OCI-LY1 (cell line): ENCODE measurements around the gene HDAC3.

Experiments
- H2AFZ ChIP-seq: fragments of 200-600 bp; sonication (generic), shearing (Covaris generic); 2 replicates; pipeline ENCODE4 v1.6.0; 2014; ENCODE audit warnings: antibody characterized with exemption, mild to moderate bottlenecking, low read length
- H3F3A ChIP-seq: fragments of 200-600 bp; sonication (generic), shearing (Covaris generic); 2 replicates; pipeline ENCODE4 v1.6.0; 2014; ENCODE audit warnings: mild to moderate bottlenecking, antibody characterized with exemption, low read length, moderate library complexity; ENCODE audit not compliant: insufficient read depth
- H3K27ac ChIP-seq: fragments of 200-600 bp; sonication (generic); 2 replicates; pipeline ENCODE4 v1.5.1; 2014; ENCODE audit warnings: low read length, mixed run types, mild to moderate bottlenecking, low read depth; ENCODE audit not compliant: poor library complexity, severe bottlenecking
- H3K27me3 ChIP-seq: fragments of 200-600 bp; sonication (generic); 2 replicates; pipeline ENCODE4 v1.6.0; 2014; ENCODE audit warnings: antibody characterized with exemption, mild to moderate bottlenecking, low read length, moderate library complexity; ENCODE audit not compliant: insufficient read depth
- H3K36me3 ChIP-seq: fragments of 200-600 bp; sonication (generic); 2 replicates; pipeline ENCODE4 v1.6.1; 2014; ENCODE audit warnings: mild to moderate bottlenecking, antibody characterized with exemption, low read length, moderate library complexity, mixed read lengths; ENCODE audit not compliant: insufficient read depth
- H3K4me1 ChIP-seq: fragments of 200-600 bp; sonication (generic); 2 replicates; pipeline ENCODE4 v1.5.1; 2014; ENCODE audit warnings: mild to moderate bottlenecking, low read length, moderate library complexity; ENCODE audit not compliant: insufficient read depth, severe bottlenecking
- H3K4me2 ChIP-seq: fragments of 200-600 bp; sonication (generic), shearing (Covaris generic); 2 replicates; pipeline ENCODE4 v1.6.1; 2014; ENCODE audit warnings: low read length
- H3K4me3 ChIP-seq: fragments of 200-600 bp; sonication (generic); 2 replicates; pipeline ENCODE4 v1.5.1; 2014; ENCODE audit warnings: low read length, low read depth, mild to moderate bottlenecking, mixed read lengths; ENCODE audit not compliant: poor library complexity, severe bottlenecking
- H3K79me2 ChIP-seq: fragments of 200-600 bp; shearing (Covaris generic); 2 replicates; pipeline ENCODE4 v1.6.1; 2016; ENCODE audit warnings: mixed run types, low read length, mixed read lengths; ENCODE audit not compliant: insufficient read depth
- H3K9ac ChIP-seq: fragments of 200-600 bp; sonication (generic), shearing (Covaris generic); 2 replicates; pipeline ENCODE4 v1.6.1; 2014; ENCODE audit warnings: mild to moderate bottlenecking, low read length, mixed read lengths
- H3K9me2 ChIP-seq: fragments of 200-600 bp; sonication (generic), shearing (Covaris generic); 2 replicates; pipeline ENCODE4 v1.6.1; 2014; ENCODE audit warnings: low read depth, mild to moderate bottlenecking, low read length, mixed read lengths
- H3K9me3 ChIP-seq: fragments of 200-600 bp; shearing (Covaris generic); 2 replicates; pipeline ENCODE4 v1.6.1; 2014; ENCODE audit warnings: low read length, mixed read lengths
- H4K20me1 ChIP-seq: fragments of 200-600 bp; sonication (generic), shearing (Covaris generic); 2 replicates; pipeline ENCODE4 v1.6.0; 2016; ENCODE audit warnings: mild to moderate bottlenecking, low read length; ENCODE audit not compliant: insufficient read depth
- CTCF ChIP-seq: fragments of 200-600 bp; sonication (generic), shearing (Covaris generic); IDR thresholded peaks from 2 replicates; pipeline ENCODE4 v1.5.1; 2017; ENCODE audit warnings: mild to moderate bottlenecking, antibody characterized with exemption, low read length, moderate library complexity, mixed read lengths
- EZH2 ChIP-seq: fragments of 200-600 bp; sonication (generic), shearing (Covaris generic); IDR thresholded peaks from 2 replicates; pipeline ENCODE4 v1.8.0; 2017; ENCODE audit warnings: borderline replicate concordance, mixed run types, mild to moderate bottlenecking, antibody characterized with exemption, low read length, moderate library complexity, mixed read lengths

Gene HDAC3

DNA sequence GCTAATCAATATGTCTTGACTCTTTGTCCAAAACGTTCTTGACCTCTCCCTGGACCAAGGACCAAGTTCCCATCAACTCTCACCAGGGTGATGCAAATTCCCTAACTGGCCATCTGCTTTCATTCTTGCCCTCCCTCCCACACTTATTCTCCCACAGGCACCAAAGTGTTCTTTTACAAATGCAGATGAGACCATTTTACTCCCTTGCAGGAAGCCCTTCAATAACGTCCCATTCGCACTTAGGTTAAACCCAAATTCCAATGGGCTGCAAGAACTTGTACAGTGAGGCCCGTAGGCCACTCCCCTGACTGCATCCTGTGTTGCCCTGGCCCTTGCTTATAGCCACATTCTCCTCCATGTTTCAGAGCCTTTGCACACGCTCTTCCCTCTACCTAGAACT is 38.1 kb upstream of the HDAC3 start:
- Histone ChIP-seq H4K20me1 (no peaks in the 10 kb centered on the region), H3K9ac (no peak overlapping the region), H3K4me2 (no peak overlapping the region), H3K27me3 (no peaks in the 10 kb centered on the region), H3K27ac (no peak overlapping the region), H3K9me3 (no peaks in the 10 kb centered on the region), H3F3A (no peaks in the 10 kb centered on the region), H3K79me2 (no peaks in the 10 kb centered on the region), H3K9me2 (no peaks in the 10 kb centered on the region), H3K4me3 (no peak overlapping the region), H3K4me1 (no peaks in the 10 kb centered on the region), H3K36me3 (no peaks in the 10 kb centered on the region), H2AFZ (no peak overlapping the region)
- TF ChIP-seq EZH2 (no peak), CTCF (no peak)

- Histone ChIP-seq H3K9ac (no peak overlapping the region), H4K20me1 (no peaks in the 10 kb centered on the region), H3K9me2 (no peaks in the 10 kb centered on the region), H3K4me1 (no peaks in the 10 kb centered on the region), H3K4me3 (no peak overlapping the region), H3K27me3 (no peaks in the 10 kb centered on the region), H3K36me3 (no peaks in the 10 kb centered on the region), H3K27ac (no peak overlapping the region), H3K4me2 (no peak overlapping the region), H3K9me3 (no peaks in the 10 kb centered on the region), H2AFZ (no peak overlapping the region), H3F3A (no peaks in the 10 kb centered on the region), H3K79me2 (no peaks in the 10 kb centered on the region)
- TF ChIP-seq EZH2 (no peak), CTCF (no peak)
These were observed 36.5 kb upstream of the HDAC3 start for GRCh38 chr5:141672841-141673813.

DNA sequence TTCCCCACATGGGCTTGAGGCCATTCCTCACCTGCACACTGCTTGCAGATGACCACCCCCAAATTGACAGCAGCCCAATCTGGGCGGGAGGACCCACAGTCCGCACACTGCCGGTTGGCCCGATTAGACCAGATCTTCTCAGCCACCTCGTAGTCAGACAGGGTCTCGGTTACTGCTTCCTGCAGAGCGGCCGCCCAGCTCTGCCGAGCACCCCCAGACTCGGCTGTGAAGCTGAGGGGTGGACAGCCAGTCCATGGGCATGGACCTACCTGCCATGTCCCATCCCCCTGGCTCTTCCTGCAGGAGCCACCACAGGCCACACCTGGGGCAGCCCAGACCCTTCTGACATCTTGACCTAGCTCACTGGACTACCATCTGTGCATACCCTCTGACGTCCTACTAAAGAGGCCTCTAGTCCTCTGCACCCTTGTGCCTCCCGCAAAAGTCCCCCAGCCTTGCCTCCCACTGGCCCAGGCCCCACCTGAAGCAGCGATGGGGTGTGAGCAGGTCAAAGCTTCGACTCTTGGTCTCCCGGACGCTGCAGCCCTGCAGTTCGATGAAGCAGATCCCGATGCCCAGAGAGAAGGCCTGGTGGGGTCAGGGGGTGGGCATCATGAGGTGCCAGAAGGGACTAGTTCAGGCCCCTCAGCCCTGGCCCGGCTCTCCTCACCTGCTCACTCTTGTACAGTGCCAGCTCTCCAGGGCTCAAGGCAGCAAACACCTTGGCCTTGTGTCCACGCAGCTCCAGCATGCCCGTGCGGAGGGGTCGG is 35.6 kb upstream of the HDAC3 start:
- no peak overlapping the region for H2AFZ ChIP-seq
- TF ChIP-seq CTCF (no peak), EZH2 (no peak)
- H3F3A ChIP-seq: no peaks in the 10 kb centered on the region
- no peaks in the 10 kb centered on the region for H3K36me3 ChIP-seq
- no peaks in the 10 kb centered on the region for H3K9me2 ChIP-seq
- H3K4me3 ChIP-seq: no peak overlapping the region
- H3K27ac ChIP-seq: no peak overlapping the region
- H3K9me3 ChIP-seq: no peaks in the 10 kb centered on the region
- H3K27me3 ChIP-seq: no peaks in the 10 kb centered on the region
- no peak overlapping the region for H3K4me2 ChIP-seq
- no peaks in the 10 kb centered on the region for H4K20me1 ChIP-seq
- H3K9ac ChIP-seq: no peak overlapping the region
- no peaks in the 10 kb centered on the region for H3K79me2 ChIP-seq
- no peaks in the 10 kb centered on the region for H3K4me1 ChIP-seq
